Hepatocyte (in vitro differentiated cells): ENCODE data around the gene ARHGAP15. TPM values are rescaled to one million over a fixed set of nuclear protein-coding genes. Genes with fewer than 3 reads are reported as not detected.
A peak's percentile ranks its signal among the peaks of the same experiment; 100 is the strongest.

Experiments
- DNase-seq: peaks from one replicate; pipeline ENCODE4 v3.0.0-alpha.2; 2016; ENCODE audit warnings: low spot score
- H2AFZ ChIP-seq: fragments of 200-600 bp; sonication (generic); 2 replicates; pipeline ENCODE4 v1.6.0; 2016; ENCODE audit warnings: antibody characterized with exemption, mild to moderate bottlenecking
- H3K27ac ChIP-seq: fragments of 200-600 bp; sonication (generic); 2 replicates; pipeline ENCODE4 v1.5.1; 2016; ENCODE audit warnings: mild to moderate bottlenecking
- H3K27me3 ChIP-seq: fragments of 200-600 bp; sonication (generic); 2 replicates; pipeline ENCODE4 v1.6.1; 2016
- H3K36me3 ChIP-seq: fragments of 200-600 bp; sonication (generic); replicated peaks from 2 replicates; pipeline ENCODE4 v1.5.1; 2016; ENCODE audit warnings: low read depth; ENCODE audit not compliant: insufficient read depth
- H3K4me1 ChIP-seq: fragments of 200-600 bp; sonication (generic); 2 replicates; pipeline ENCODE4 v1.5.1; 2016; ENCODE audit warnings: mild to moderate bottlenecking, moderate library complexity; ENCODE audit not compliant: insufficient read depth
- H3K4me2 ChIP-seq: fragments of 200-600 bp; sonication (generic); 2 replicates; pipeline ENCODE4 v1.6.0; 2016
- H3K4me3 ChIP-seq: fragments of 200-600 bp; sonication (generic); 2 replicates; pipeline ENCODE4 v1.5.1; 2016; ENCODE audit warnings: mild to moderate bottlenecking
- H3K79me2 ChIP-seq: fragments of 200-600 bp; sonication (generic); 2 replicates; pipeline ENCODE4 v1.6.0; 2017; ENCODE audit warnings: mild to moderate bottlenecking
- H3K9me2 ChIP-seq: fragments of 200-600 bp; sonication (generic); replicated peaks from 2 replicates; pipeline ENCODE4 v1.6.0; 2017; ENCODE audit warnings: mild to moderate bottlenecking; ENCODE audit not compliant: insufficient read depth
- H3K9me3 ChIP-seq: fragments of 200-600 bp; sonication (generic); 2 replicates; pipeline ENCODE4 v1.5.1; 2016; ENCODE audit warnings: low read depth, mild to moderate bottlenecking
- H4K20me1 ChIP-seq: fragments of 200-600 bp; sonication (generic); 2 replicates; pipeline ENCODE4 v1.6.0; 2016; ENCODE audit warnings: mild to moderate bottlenecking; ENCODE audit not compliant: insufficient read depth, poor library complexity, severe bottlenecking
- CTCF ChIP-seq: fragments of 200-600 bp; sonication (generic); IDR thresholded peaks from 2 replicates; pipeline ENCODE4 v1.5.1; 2016; ENCODE audit warnings: antibody characterized with exemption, mild to moderate bottlenecking; ENCODE audit not compliant: poor library complexity
- EZH2 ChIP-seq: fragments of 200-600 bp; sonication (generic); IDR thresholded peaks from 2 replicates; pipeline ENCODE4 v1.6.1; 2016; ENCODE audit warnings: antibody characterized with exemption, mild to moderate bottlenecking, borderline replicate concordance
- EZH2phosphoT487 ChIP-seq: fragments of 200-600 bp; sonication (generic); IDR thresholded peaks from one replicate; pipeline ENCODE4 v1.6.1; 2018; ENCODE audit warnings: antibody characterized with exemption, mild to moderate bottlenecking, low read depth, moderate library complexity; ENCODE audit not compliant: unreplicated experiment, severe bottlenecking
- WGBS: methylation state at CpG from one replicate; pipeline ENCODE4 v1.1.6; 2016; ENCODE audit warnings: low lambda C conversion rate; ENCODE audit errors: missing lambda C conversion rate; 5-methylcytosine and 5-hydroxymethylcytosine counted together
- polyA plus RNA-seq: library from polyadenylated mRNA; unstranded; fragments of >200 nt; fragmentation: Nextera tagmentation; extraction: Ambion mirVana; gene quantifications from 2 replicates; pipeline ENCODE4 v1.2.1, GENCODE V29; 2016
- total RNA-seq: library from RNA; depleted of rRNA; stranded (reverse); fragments of >200 nt; gene quantifications from 2 replicates; pipeline ENCODE4 v1.2.3, GENCODE V29; 2014

ARHGAP15 gene
- total and polyA plus RNA-seq, 2 experiments from 2014 or later = 0.17 TPM; not detected in 1

- no peaks in the 10 kb centered on the region for H3K9me3 ChIP-seq
- H3K27me3 ChIP-seq = no peaks in the 10 kb centered on the region
- no peaks in the 10 kb centered on the region for H4K20me1 ChIP-seq
- 89% methylated on average over 4 of the region's 4 CpGs for WGBS
- no peak overlapping the region for H3K4me3 ChIP-seq
- H3K4me2 ChIP-seq = no peak overlapping the region
- no peaks in the 10 kb centered on the region for H3K9me2 ChIP-seq
- H3K79me2 ChIP-seq = no peaks in the 10 kb centered on the region
- H3K36me3 ChIP-seq = no peaks in the 10 kb centered on the region
- no peak for TF ChIP-seq CTCF
- no peak for TF ChIP-seq EZH2
- TF ChIP-seq EZH2phosphoT487 = no peak
- H3K4me1 ChIP-seq = no peaks in the 10 kb centered on the region
- no peak overlapping the region for H2AFZ ChIP-seq
- no peak overlapping the region for H3K27ac ChIP-seq
- no peak for DNase-seq
These were observed 443.2 kb downstream of the ARHGAP15 start for GRCh38 chr2:143572421-143572820.

DNA sequence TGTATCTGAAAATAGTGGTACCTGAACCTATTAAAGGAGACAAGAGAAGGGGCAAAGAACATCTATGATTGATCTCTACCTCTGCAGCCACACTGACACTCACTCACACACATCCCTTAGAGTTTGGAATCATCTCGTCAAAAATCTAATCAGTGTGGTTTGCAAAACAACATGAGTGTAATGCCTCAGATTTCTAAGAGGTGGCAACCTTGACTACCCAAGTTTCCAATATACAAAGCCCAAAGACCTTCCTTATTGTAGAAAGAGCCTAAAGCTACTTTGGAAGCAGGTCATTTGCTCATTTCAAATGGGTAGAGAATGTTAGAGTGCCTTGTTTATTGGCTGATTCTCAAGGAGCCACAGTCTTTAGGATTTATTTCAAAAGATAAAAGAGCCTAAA lies 444.9 kb downstream of the ARHGAP15 start:
- TF ChIP-seq EZH2phosphoT487 = no peak
- TF ChIP-seq CTCF = no peak
- TF ChIP-seq EZH2 = no peak
- Histone ChIP-seq H4K20me1 (no peaks in the 10 kb centered on the region), H3K27ac (no peak overlapping the region), H3K4me2 (no peak overlapping the region), H3K4me3 (no peak overlapping the region), H3K36me3 (no peaks in the 10 kb centered on the region), H3K27me3 (no peaks in the 10 kb centered on the region), H3K9me2 (no peaks in the 10 kb centered on the region), H3K4me1 (no peaks in the 10 kb centered on the region), H3K79me2 (no peaks in the 10 kb centered on the region), H2AFZ (no peak overlapping the region), H3K9me3 (no peaks in the 10 kb centered on the region)
- WGBS = 63% methylated on average over 1 of the region's 1 CpG
- DNase-seq = no peak

DNA sequence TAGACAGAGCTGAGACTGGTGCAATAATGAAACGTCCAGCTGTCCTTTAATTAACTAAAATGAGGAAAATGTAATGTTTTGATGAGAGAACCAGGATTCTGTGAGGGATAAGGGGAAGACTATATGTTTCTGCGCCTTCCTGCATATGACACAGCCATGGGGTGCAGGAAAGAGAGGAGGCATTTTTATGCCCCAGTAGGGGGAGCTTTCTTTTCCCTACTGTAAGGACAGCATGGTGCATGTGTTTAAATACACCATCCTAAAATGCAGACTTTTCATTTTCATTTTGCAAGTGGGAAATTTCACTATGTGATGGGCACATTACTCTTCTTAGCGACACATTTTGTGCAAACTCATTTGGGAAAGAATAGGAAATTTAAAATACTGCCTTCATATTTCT lies 446.1 kb downstream of the ARHGAP15 start:
- no peaks in the 10 kb centered on the region for H4K20me1 ChIP-seq
- H3K4me2 ChIP-seq = no peak overlapping the region
- H3K9me2 ChIP-seq = no peaks in the 10 kb centered on the region
- H3K4me1 ChIP-seq = no peaks in the 10 kb centered on the region
- no peaks in the 10 kb centered on the region for H3K9me3 ChIP-seq
- no peak for DNase-seq
- no peak overlapping the region for H3K4me3 ChIP-seq
- no peaks in the 10 kb centered on the region for H3K27me3 ChIP-seq
- 83% methylated on average over 3 of the region's 3 CpGs for WGBS
- H3K79me2 ChIP-seq = no peaks in the 10 kb centered on the region
- H2AFZ ChIP-seq = no peak overlapping the region
- no peak overlapping the region for H3K27ac ChIP-seq
- no peaks in the 10 kb centered on the region for H3K36me3 ChIP-seq
- TF ChIP-seq EZH2phosphoT487 = no peak
- TF ChIP-seq CTCF = peak; percentile 13

DNA sequence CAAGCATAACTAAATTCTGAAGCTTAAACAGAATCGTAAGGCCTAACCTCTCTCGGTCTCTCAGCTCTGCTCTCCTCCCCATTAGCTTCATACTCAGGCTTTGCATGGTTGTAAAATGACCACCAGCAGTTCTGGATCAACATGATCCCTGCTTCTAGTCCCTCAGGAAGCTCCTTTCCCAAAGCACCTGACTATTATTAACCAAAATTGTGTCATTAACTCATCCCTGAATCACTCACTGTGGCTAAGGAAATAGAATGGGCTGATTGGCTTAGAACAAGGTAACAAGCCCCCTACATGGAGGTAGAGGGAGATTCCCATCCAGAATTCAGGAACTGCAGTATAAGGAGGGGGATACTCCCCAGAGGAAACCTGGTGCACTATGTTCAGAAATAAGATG lies 448.3 kb downstream of the ARHGAP15 start:
- Histone ChIP-seq H3K9me2 (no peaks in the 10 kb centered on the region), H3K4me2 (no peak overlapping the region), H3K4me1 (no peaks in the 10 kb centered on the region), H3K27ac (no peak overlapping the region), H3K79me2 (no peaks in the 10 kb centered on the region), H3K36me3 (no peaks in the 10 kb centered on the region), H3K27me3 (no peaks in the 10 kb centered on the region), H2AFZ (no peak overlapping the region), H4K20me1 (no peaks in the 10 kb centered on the region), H3K4me3 (no peak overlapping the region), H3K9me3 (no peaks in the 10 kb centered on the region)
- no peak for DNase-seq
- no peak for TF ChIP-seq EZH2
- no peak for TF ChIP-seq EZH2phosphoT487
- no peak for TF ChIP-seq CTCF
- 82% methylated on average over 2 of the region's 2 CpGs for WGBS
